DND-41 (cell line): ENCODE data around the gene KITLG.

Experiments
- ATAC-seq: fragments of 200-7000 bp; cut with Tn5 transposase; 3 replicates; pipeline ENCODE4 v1.9.1; 2021; ENCODE audit warnings: low read depth; ENCODE audit not compliant: insufficient read depth
- DNase-seq: peaks from one replicate; pipeline ENCODE4 v3.0.0-alpha.2; 2020
- H2AFZ ChIP-seq: 2 replicates; pipeline ENCODE4 v1.6.0; 2012; ENCODE audit warnings: low read depth, low read length
- H3K27ac ChIP-seq: 2 replicates; pipeline ENCODE4 v1.5.1; 2012; ENCODE audit warnings: low read length, inconsistent platforms
- H3K27me3 ChIP-seq: fragments of 200-600 bp; sonication (generic); 2 replicates; pipeline ENCODE4 v1.6.0; 2012; ENCODE audit warnings: low read length, mild to moderate bottlenecking, inconsistent platforms; ENCODE audit not compliant: insufficient read depth, poor library complexity
- H3K36me3 ChIP-seq: 2 replicates; pipeline ENCODE4 v1.5.1; 2012; ENCODE audit warnings: low read length, inconsistent platforms; ENCODE audit not compliant: insufficient read depth
- H3K4me1 ChIP-seq: 2 replicates; pipeline ENCODE4 v1.5.1; 2012; ENCODE audit warnings: mild to moderate bottlenecking, low read length; ENCODE audit not compliant: insufficient read depth
- H3K4me2 ChIP-seq: 2 replicates; pipeline ENCODE4 v1.6.0; 2012; ENCODE audit warnings: mild to moderate bottlenecking, moderate library complexity, low read length, inconsistent platforms; ENCODE audit not compliant: insufficient read depth
- H3K4me3 ChIP-seq, 2 experiments: fragments of 200-600 bp in 1 of 2; shearing (Covaris generic) in 1 of 2; 2 replicates each; pipeline ENCODE4 v1.5.1; 2012 to 2016; ENCODE audit warnings: inconsistent platforms in 2 of 2, low read length in 2 of 2, mild to moderate bottlenecking in 2 of 2, low read depth in 1 of 2, moderate library complexity in 1 of 2
- H3K79me2 ChIP-seq: 2 replicates; pipeline ENCODE4 v1.6.0; 2012; ENCODE audit warnings: low read length, inconsistent platforms; ENCODE audit not compliant: insufficient read depth
- H3K9ac ChIP-seq: 2 replicates; pipeline ENCODE4 v1.6.0; 2012; ENCODE audit warnings: low read depth, mild to moderate bottlenecking, inconsistent platforms, low read length, moderate library complexity
- H3K9me3 ChIP-seq: 2 replicates; pipeline ENCODE4 v1.5.1; 2012; ENCODE audit warnings: low read length, moderate library complexity, mild to moderate bottlenecking, inconsistent platforms; ENCODE audit not compliant: insufficient read depth, severe bottlenecking
- H4K20me1 ChIP-seq: 2 replicates; pipeline ENCODE4 v1.6.0; 2012; ENCODE audit warnings: low read length; ENCODE audit not compliant: insufficient read depth
- EZH2 ChIP-seq: IDR thresholded peaks from 3 replicates; pipeline ENCODE4 v1.6.1; 2012; ENCODE audit warnings: borderline replicate concordance, low read depth, mild to moderate bottlenecking, moderate library complexity, low read length, inconsistent platforms; ENCODE audit not compliant: severe bottlenecking
- TF ChIP-seq, protein P1 (sequence below): IDR thresholded peaks from 2 replicates; pipeline ENCODE4 v1.5.1; 2012; ENCODE audit warnings: borderline replicate concordance, low read length, moderate library complexity, mild to moderate bottlenecking; ENCODE audit not compliant: poor library complexity, severe bottlenecking; ENCODE audit errors: extremely low read depth

Gene KITLG

DNA sequence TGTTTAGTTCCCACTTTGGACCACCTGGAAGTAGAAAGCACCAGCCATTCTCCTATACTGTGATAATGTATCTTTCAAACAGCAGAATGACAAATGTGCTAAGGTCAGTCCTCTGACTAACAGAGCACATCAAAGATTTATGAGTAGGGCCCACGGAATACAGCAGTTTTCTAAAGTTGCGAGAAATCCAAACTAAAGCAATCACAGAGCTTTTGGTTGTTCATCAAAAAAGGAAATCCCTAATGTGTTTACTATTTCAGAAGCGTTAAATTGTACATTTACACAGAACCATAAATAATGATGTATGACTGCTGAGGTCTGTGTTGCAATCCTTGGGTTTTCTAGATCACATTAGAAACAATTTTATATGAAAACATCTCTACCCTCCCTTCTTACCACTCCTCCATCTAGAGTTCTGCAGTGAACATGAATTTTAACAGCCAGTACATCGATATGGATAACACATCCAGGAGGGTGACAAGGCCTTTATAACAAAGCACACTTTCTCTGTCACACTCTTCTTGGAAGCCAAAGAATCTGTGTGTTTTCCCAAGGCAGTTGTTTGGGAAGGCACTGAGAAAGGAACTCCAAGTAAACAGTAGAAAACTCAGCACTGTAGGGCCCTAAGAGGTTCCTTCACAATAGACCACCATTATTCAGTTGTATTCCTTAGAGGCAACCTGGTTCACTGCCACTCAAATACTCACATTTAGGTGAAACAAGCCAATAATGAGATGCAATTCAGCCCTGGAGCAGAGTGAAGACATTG lies 7.3 kb downstream of the KITLG start:
- Histone ChIP-seq H3K4me1 (no peaks in the 10 kb centered on the region), H3K27ac (no peak overlapping the region), H2AFZ (no peak overlapping the region), H3K27me3 (peaks cover 3% of the 10 kb centered on the region), H3K4me2 (no peak overlapping the region), H3K79me2 (no peaks in the 10 kb centered on the region), H3K4me3 (no peak overlapping the region), H3K36me3 (no peaks in the 10 kb centered on the region), H4K20me1 (no peaks in the 10 kb centered on the region), H3K9ac (no peak overlapping the region), H3K9me3 (no peaks in the 10 kb centered on the region)
- ATAC-seq = no peak
- TF ChIP-seq, protein P1, sequence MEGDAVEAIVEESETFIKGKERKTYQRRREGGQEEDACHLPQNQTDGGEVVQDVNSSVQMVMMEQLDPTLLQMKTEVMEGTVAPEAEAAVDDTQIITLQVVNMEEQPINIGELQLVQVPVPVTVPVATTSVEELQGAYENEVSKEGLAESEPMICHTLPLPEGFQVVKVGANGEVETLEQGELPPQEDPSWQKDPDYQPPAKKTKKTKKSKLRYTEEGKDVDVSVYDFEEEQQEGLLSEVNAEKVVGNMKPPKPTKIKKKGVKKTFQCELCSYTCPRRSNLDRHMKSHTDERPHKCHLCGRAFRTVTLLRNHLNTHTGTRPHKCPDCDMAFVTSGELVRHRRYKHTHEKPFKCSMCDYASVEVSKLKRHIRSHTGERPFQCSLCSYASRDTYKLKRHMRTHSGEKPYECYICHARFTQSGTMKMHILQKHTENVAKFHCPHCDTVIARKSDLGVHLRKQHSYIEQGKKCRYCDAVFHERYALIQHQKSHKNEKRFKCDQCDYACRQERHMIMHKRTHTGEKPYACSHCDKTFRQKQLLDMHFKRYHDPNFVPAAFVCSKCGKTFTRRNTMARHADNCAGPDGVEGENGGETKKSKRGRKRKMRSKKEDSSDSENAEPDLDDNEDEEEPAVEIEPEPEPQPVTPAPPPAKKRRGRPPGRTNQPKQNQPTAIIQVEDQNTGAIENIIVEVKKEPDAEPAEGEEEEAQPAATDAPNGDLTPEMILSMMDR = no peak
- no peak for TF ChIP-seq EZH2
- DNase-seq = no peak

DNA sequence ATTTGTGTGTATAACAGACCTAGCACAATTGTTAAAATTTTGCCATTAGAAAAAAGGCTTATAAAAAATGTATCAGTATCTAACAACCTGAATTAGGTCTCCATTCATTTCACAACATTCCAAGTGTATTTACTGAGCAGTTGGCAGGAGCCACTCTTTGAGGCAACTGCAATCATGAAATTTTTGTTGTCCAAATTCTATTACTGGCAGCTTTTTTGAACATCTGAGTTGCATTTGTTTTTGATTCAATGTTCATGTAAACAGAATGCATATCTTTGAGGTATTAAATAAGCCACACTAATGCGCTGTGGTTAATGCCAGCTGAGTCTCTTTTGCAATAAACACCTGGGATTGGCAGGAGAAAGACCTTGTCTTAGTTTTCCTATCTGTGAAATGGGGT lies 8.7 kb downstream of the KITLG start:
- H3K4me1 ChIP-seq = no peaks in the 10 kb centered on the region
- H4K20me1 ChIP-seq = no peaks in the 10 kb centered on the region
- no peaks in the 10 kb centered on the region for H3K9me3 ChIP-seq
- H3K4me2 ChIP-seq = no peak overlapping the region
- H3K79me2 ChIP-seq = no peaks in the 10 kb centered on the region
- DNase-seq (no peak), ATAC-seq (no peak)
- no peaks in the 10 kb centered on the region for H3K36me3 ChIP-seq
- H3K4me3 ChIP-seq = no peak overlapping the region
- H2AFZ ChIP-seq = no peak overlapping the region
- H3K9ac ChIP-seq = no peak overlapping the region
- H3K27me3 ChIP-seq = peaks cover 3% of the 10 kb centered on the region
- H3K27ac ChIP-seq = no peak overlapping the region
- TF ChIP-seq EZH2 = no peak
- TF ChIP-seq, protein P1 = no peak

DNA sequence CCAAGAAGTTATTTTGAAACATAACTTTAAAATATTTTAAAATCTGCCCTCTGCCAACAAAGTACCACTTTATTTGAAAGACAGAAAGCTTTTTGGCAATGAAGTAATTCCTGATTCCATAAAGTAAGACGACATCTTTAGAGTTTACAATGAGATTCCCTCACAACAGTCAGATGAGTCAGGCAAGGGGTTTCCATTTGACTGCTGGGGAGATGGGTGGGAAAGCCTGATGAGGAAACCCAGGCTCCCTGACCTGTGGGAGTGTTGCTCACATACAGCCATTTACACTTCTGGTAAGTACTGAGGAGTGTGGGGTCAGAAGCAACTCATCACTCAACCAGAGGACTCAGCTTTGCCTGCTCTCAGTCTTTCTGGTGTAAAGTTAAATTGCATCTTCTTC lies 10.2 kb downstream of the KITLG start:
- ATAC-seq (no peak), DNase-seq (no peak)
- H3K4me3 ChIP-seq = no peak overlapping the region
- H3K9me3 ChIP-seq = no peaks in the 10 kb centered on the region
- no peak for TF ChIP-seq EZH2
- TF ChIP-seq, protein P1 = no peak
- no peaks in the 10 kb centered on the region for H3K36me3 ChIP-seq
- H3K4me1 ChIP-seq = no peaks in the 10 kb centered on the region
- H3K9ac ChIP-seq = no peak overlapping the region
- H3K79me2 ChIP-seq = no peaks in the 10 kb centered on the region
- H2AFZ ChIP-seq = no peak overlapping the region
- H3K27ac ChIP-seq = no peak overlapping the region
- peaks cover 3% of the 10 kb centered on the region for H3K27me3 ChIP-seq
- H4K20me1 ChIP-seq = no peaks in the 10 kb centered on the region
- no peak overlapping the region for H3K4me2 ChIP-seq

DNA sequence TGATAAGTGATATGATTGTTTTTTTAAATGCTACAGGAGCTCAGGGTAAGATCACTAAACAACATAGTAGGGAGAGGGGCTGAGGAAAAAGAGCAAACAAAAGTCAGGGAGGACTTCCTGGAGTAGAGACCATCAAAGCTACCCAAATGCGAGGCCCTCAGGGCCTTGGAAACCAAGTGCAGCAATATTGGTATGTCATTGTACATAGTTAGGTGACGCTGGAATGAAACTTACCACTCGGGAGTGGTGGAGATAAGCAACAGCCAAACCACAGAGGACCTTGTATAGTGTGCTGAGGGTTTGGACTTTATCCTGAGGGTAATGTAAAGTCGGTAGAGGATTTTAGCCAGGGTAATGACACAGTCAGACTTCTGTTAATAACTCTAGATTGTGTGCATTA lies 13.8 kb downstream of the KITLG start:
- Histone ChIP-seq H4K20me1 (no peaks in the 10 kb centered on the region), H2AFZ (no peak overlapping the region), H3K4me1 (no peaks in the 10 kb centered on the region), H3K9me3 (no peaks in the 10 kb centered on the region), H3K36me3 (no peaks in the 10 kb centered on the region), H3K9ac (no peak overlapping the region), H3K4me2 (no peak overlapping the region), H3K79me2 (no peaks in the 10 kb centered on the region), H3K4me3 (no peak overlapping the region), H3K27me3 (no peaks in the 10 kb centered on the region), H3K27ac (no peak overlapping the region)
- no peak for TF ChIP-seq EZH2
- TF ChIP-seq, protein P1 = no peak
- DNase-seq (no peak), ATAC-seq (no peak)
